ENCODE measurements around the gene COQ2.
"Not testable (repeated sequence)": the region's sequence is repeated elsewhere in the genome, so short reads cannot be mapped to it uniquely, and the experiment has no call there.

The COQ2 gene

GRCh38 chr4:83284193-83285054 lies at the start of gene COQ2:
TSS of gene COQ2 (minus strand) at chr4:83284798. CDS start at chr4:83284764, 34 bp downstream.
- peak; percentile 97 for DNase-seq

- no peak for DNase-seq
Observed at GRCh38 chr4:83331956-83332355, 47.4 kb upstream of the COQ2 start.

GRCh38 chr4:83329521-83330110 lies 45.0 kb upstream of the COQ2 start:
- no peak for DNase-seq

- no peak for DNase-seq
Observed at GRCh38 chr4:83328521-83329187, 44.1 kb upstream of the COQ2 start.

GRCh38 chr4:83326546-83326945 lies 41.9 kb upstream of the COQ2 start:
- no peak for DNase-seq

GRCh38 chr4:83325306-83325705 lies 40.7 kb upstream of the COQ2 start:
- not testable (repeated sequence) for DNase-seq

GRCh38 chr4:83323136-83323535 lies 38.5 kb upstream of the COQ2 start:
- DNase-seq, result no peak

- DNase-seq, result peak; percentile 32
Observed at GRCh38 chr4:83320548-83320947, 36.0 kb upstream of the COQ2 start.

GRCh38 chr4:83318666-83319065 lies 34.1 kb upstream of the COQ2 start:
- DNase-seq, result no peak

GRCh38 chr4:83317671-83318070 lies 33.1 kb upstream of the COQ2 start:
- no peak for DNase-seq

GRCh38 chr4:83316459-83317165 lies 32.0 kb upstream of the COQ2 start:
- DNase-seq, result no peak

GRCh38 chr4:83315341-83315870 lies 30.8 kb upstream of the COQ2 start:
- no peak for DNase-seq

- DNase-seq, result no peak
Observed at GRCh38 chr4:83308672-83309071, 24.1 kb upstream of the COQ2 start.

GRCh38 chr4:83307920-83308319 lies 23.3 kb upstream of the COQ2 start:
- no peak for DNase-seq

GRCh38 chr4:83305187-83305586 lies 20.6 kb upstream of the COQ2 start:
- no peak for DNase-seq

- DNase-seq, result no peak
Observed at GRCh38 chr4:83297548-83298260, 13.1 kb upstream of the COQ2 start.

GRCh38 chr4:83293305-83294046 lies 8.9 kb upstream of the COQ2 start:
- no peak for DNase-seq

- not testable (repeated sequence) for DNase-seq
Observed at GRCh38 chr4:83290059-83290774, 5.6 kb upstream of the COQ2 start.

- not testable (repeated sequence) for DNase-seq
Observed at GRCh38 chr4:83288381-83288780, 3.8 kb upstream of the COQ2 start.

- DNase-seq, result peak; percentile 26
Observed at GRCh38 chr4:83285055-83285407, 433 bp upstream of the COQ2 start.

- DNase-seq, result no peak
Observed at GRCh38 chr4:83283181-83283580, 1.4 kb downstream of the COQ2 start.
